NB4 (cell line): ENCODE data around the gene FAXDC2.

ENCODE experiments used
- POLR2A ChIP-seq: IDR thresholded peaks from 2 replicates; pipeline ENCODE4 v1.6.1; 2011; ENCODE audit warnings: mild to moderate bottlenecking; ENCODE audit not compliant: insufficient read length; ENCODE audit errors: extremely low read depth
- TF ChIP-seq, protein P1 (sequence below): IDR thresholded peaks from one replicate; pipeline ENCODE4 v1.5.1; 2012; ENCODE audit warnings: low read depth, low read length
- TF ChIP-seq, protein P2 (sequence below): IDR thresholded peaks from 2 replicates; pipeline ENCODE4 v1.6.1; 2011; ENCODE audit warnings: low read depth, low read length

GRCh38 chr5:154840435-154841272 is 9.7 kb downstream of the FAXDC2 start:
- TF ChIP-seq, protein P1, sequence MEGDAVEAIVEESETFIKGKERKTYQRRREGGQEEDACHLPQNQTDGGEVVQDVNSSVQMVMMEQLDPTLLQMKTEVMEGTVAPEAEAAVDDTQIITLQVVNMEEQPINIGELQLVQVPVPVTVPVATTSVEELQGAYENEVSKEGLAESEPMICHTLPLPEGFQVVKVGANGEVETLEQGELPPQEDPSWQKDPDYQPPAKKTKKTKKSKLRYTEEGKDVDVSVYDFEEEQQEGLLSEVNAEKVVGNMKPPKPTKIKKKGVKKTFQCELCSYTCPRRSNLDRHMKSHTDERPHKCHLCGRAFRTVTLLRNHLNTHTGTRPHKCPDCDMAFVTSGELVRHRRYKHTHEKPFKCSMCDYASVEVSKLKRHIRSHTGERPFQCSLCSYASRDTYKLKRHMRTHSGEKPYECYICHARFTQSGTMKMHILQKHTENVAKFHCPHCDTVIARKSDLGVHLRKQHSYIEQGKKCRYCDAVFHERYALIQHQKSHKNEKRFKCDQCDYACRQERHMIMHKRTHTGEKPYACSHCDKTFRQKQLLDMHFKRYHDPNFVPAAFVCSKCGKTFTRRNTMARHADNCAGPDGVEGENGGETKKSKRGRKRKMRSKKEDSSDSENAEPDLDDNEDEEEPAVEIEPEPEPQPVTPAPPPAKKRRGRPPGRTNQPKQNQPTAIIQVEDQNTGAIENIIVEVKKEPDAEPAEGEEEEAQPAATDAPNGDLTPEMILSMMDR = no peak
- TF ChIP-seq POLR2A = no peak
- TF ChIP-seq, protein P2, sequence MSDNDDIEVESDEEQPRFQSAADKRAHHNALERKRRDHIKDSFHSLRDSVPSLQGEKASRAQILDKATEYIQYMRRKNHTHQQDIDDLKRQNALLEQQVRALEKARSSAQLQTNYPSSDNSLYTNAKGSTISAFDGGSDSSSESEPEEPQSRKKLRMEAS = no peak
